ENCODE data around the gene TDRD10.

GRCh38 chr1:154463512-154463990, 38.5 kb upstream of the TDRD10 start:
- TF ChIP-seq, protein P1, sequence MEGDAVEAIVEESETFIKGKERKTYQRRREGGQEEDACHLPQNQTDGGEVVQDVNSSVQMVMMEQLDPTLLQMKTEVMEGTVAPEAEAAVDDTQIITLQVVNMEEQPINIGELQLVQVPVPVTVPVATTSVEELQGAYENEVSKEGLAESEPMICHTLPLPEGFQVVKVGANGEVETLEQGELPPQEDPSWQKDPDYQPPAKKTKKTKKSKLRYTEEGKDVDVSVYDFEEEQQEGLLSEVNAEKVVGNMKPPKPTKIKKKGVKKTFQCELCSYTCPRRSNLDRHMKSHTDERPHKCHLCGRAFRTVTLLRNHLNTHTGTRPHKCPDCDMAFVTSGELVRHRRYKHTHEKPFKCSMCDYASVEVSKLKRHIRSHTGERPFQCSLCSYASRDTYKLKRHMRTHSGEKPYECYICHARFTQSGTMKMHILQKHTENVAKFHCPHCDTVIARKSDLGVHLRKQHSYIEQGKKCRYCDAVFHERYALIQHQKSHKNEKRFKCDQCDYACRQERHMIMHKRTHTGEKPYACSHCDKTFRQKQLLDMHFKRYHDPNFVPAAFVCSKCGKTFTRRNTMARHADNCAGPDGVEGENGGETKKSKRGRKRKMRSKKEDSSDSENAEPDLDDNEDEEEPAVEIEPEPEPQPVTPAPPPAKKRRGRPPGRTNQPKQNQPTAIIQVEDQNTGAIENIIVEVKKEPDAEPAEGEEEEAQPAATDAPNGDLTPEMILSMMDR (IDR thresholded peaks at IDR 0.05; ENCODE audit: low read depth, low read length, missing input control) = no peak
- TF ChIP-seq TAF1 (conservative IDR thresholded peaks at IDR 0.05) (no peak), RAD21 (IDR thresholded peaks at IDR 0.05) (no peak)

Data from liver (tissue), 3 donors.